K562 (cell line): Measurements from ENCODE around the gene NYNRIN.

ENCODE experiments used
- CTCF ChIP-seq, 3 experiments: IDR thresholded peaks in 2 of 3; conservative IDR thresholded peaks in 1 of 3; 2 replicates each; pipeline ENCODE4 v1.5.1; 2011 to 2012; ENCODE audit warnings: low read length in 3 of 3, mild to moderate bottlenecking in 3 of 3, control low read depth in 2 of 3, improper control_type of control experiment in 1 of 3, inconsistent platforms in 1 of 3, low read depth in 1 of 3, mixed read lengths in 1 of 3, moderate library complexity in 1 of 3; ENCODE audit not compliant: insufficient read depth in 2 of 3
- DPF2 ChIP-seq: fragments of 450-650 bp; IDR thresholded peaks from 2 replicates; pipeline ENCODE4 v1.6.1; 2016
- E2F4 ChIP-seq: sonication (generic); formaldehyde crosslinking; IDR thresholded peaks from 2 replicates; pipeline ENCODE4 v1.8.0; 2022; ENCODE audit warnings: mild to moderate bottlenecking, low read depth, missing genetic modification reagents
- E2F6 ChIP-seq, 2 experiments: IDR thresholded peaks; 2 replicates each; pipeline ENCODE4 v1.6.1; 2011; ENCODE audit warnings: borderline replicate concordance in 1 of 2, control low read depth in 1 of 2, low read depth in 1 of 2, low read length in 1 of 2, mild to moderate bottlenecking in 1 of 2, mixed read lengths in 1 of 2, moderate library complexity in 1 of 2; ENCODE audit not compliant: insufficient read depth in 1 of 2, insufficient read length in 1 of 2, poor library complexity in 1 of 2, severe bottlenecking in 1 of 2; ENCODE audit errors: extremely low read depth in 1 of 2
- ELF4 ChIP-seq: fragments of 450-650 bp; formaldehyde crosslinking; IDR thresholded peaks from 2 replicates; pipeline ENCODE4 v1.4.0; 2022; ENCODE audit warnings: missing genetic modification characterization
- GABPA ChIP-seq: fragments of 200-800 bp; sonication (Bioruptor generic); conservative IDR thresholded peaks from 2 replicates; pipeline ENCODE4 v1.6.1; 2016; ENCODE audit warnings: low read depth, missing genetic modification characterization, missing compliant biosample characterization
- HNRNPL ChIP-seq: fragments of 200-400 bp; formaldehyde crosslinking; IDR thresholded peaks from 2 replicates; pipeline ENCODE4 v1.6.1; 2017; ENCODE audit warnings: low read depth, mild to moderate bottlenecking, low read length
- PATZ1 ChIP-seq: fragments of 250-450 bp; sonication (Bioruptor Pico); IDR thresholded peaks from 2 replicates; pipeline ENCODE4 v1.5.0; 2020; ENCODE audit warnings: mild to moderate bottlenecking, borderline replicate concordance
- PML ChIP-seq: IDR thresholded peaks from 2 replicates; pipeline ENCODE4 v1.6.1; 2012; ENCODE audit warnings: low read length, inconsistent platforms
- RAD21 ChIP-seq, 2 experiments: fragments of 250-450 bp in 1 of 2; fragments of 450-650 bp in 1 of 2; sonication (Bioruptor Pico) in 1 of 2; formaldehyde crosslinking in 1 of 2; IDR thresholded peaks in 1 of 2; conservative IDR thresholded peaks in 1 of 2; 2 replicates each; pipeline versions ENCODE4 v1.4.0 to v1.8.0; 2020 to 2022; ENCODE audit warnings: mild to moderate bottlenecking in 2 of 2, moderate library complexity in 1 of 2
- SMC3 ChIP-seq: conservative IDR thresholded peaks from 2 replicates; pipeline ENCODE4 v1.6.1; 2011; ENCODE audit warnings: low read depth, low read length, improper control_type of control experiment; ENCODE audit not compliant: insufficient read depth
- STAT6 ChIP-seq: sonication (generic); formaldehyde crosslinking; IDR thresholded peaks from 2 replicates; pipeline ENCODE4 v1.8.1; 2023; ENCODE audit warnings: mild to moderate bottlenecking, missing genetic modification reagents
- ZBTB40 ChIP-seq, 2 experiments: fragments of 450-650 bp in 1 of 2; sonication (generic) in 1 of 2; formaldehyde crosslinking in 1 of 2; IDR thresholded peaks; 2 replicates each; pipeline versions ENCODE4 v1.7.1 to v1.9.0; 2016 to 2022; ENCODE audit warnings: inconsistent platforms in 1 of 2, mild to moderate bottlenecking in 1 of 2, missing genetic modification reagents in 1 of 2

GRCh38 chr14:24395609-24396582 is 2.9 kb upstream of the NYNRIN start:
- TF ChIP-seq CTCF (IDR thresholded peaks at IDR 0.05 in 2 of 3, conservative IDR thresholded peaks at IDR 0.05 in 1 of 3; ENCODE audit: insufficient read depth in 2 of 3, low read depth in 1 of 3, low read length in 3 of 3), result no peak
- TF ChIP-seq E2F4 (CRISPR knock-in tag), result no peak
- no peak for TF ChIP-seq RAD21 (CRISPR knock-in tag; conservative IDR thresholded peaks at IDR 0.05 in 1 of 2, IDR thresholded peaks at IDR 0.05 in 1 of 2)
- no peak for TF ChIP-seq PML
- no peak for TF ChIP-seq PATZ1
- no peak for TF ChIP-seq SMC3
- no peak for TF ChIP-seq ELF4
- TF ChIP-seq ZBTB40 (IDR thresholded peaks at IDR 0.05), result no peak
- no peak for TF ChIP-seq ZBTB40 (CRISPR knock-in tag; IDR thresholded peaks at IDR 0.05)
- no peak for TF ChIP-seq E2F6 (IDR thresholded peaks at IDR 0.05; ENCODE audit: borderline replicate concordance in 1 of 2, extremely low read depth in 1 of 2, insufficient read depth in 1 of 2, insufficient read length in 1 of 2, low read depth in 1 of 2, low read length in 1 of 2, poor library complexity in 1 of 2, severe bottlenecking in 1 of 2)
- TF ChIP-seq HNRNPL, result no peak
- TF ChIP-seq GABPA (tag), result no peak
- TF ChIP-seq STAT6 (CRISPR knock-in tag), result no peak
- TF ChIP-seq DPF2, result no peak
